Brain microvascular endothelial cell (primary cell): ENCODE data around the gene KDM1B.

Experiments used
- DNase-seq: peaks from one replicate; pipeline ENCODE4 v3.0.0-alpha.2; 2020
- H3K27ac ChIP-seq: fragments of 250-450 bp; sonication (Bioruptor Pico); 2 replicates; pipeline ENCODE4 v1.5.1; 2020; ENCODE audit warnings: mild to moderate bottlenecking, moderate library complexity
- H3K27me3 ChIP-seq: fragments of 250-450 bp; sonication (Bioruptor Pico); replicated peaks from 2 replicates; pipeline ENCODE4 v1.5.1; 2020; ENCODE audit warnings: mild to moderate bottlenecking
- H3K36me3 ChIP-seq: fragments of 250-450 bp; sonication (Bioruptor Pico); replicated peaks from 2 replicates; pipeline ENCODE4 v1.5.1; 2020; ENCODE audit warnings: mild to moderate bottlenecking
- H3K4me3 ChIP-seq: 2 replicates; pipeline ENCODE4 v1.5.1; 2011; ENCODE audit warnings: low read depth, mild to moderate bottlenecking, control low read depth, low read length, moderate library complexity
- in situ Hi-C: cut with HindIII; loops from 2 replicates; pipeline ENCODE4 v1.10.0; 2017; ENCODE audit warnings: low sequenced_read_pairs, low pct_ligation_motif_present
- TF ChIP-seq, protein P1 (sequence below): IDR thresholded peaks from 2 replicates; pipeline ENCODE4 v1.5.1; 2011; ENCODE audit warnings: low read depth, mild to moderate bottlenecking, moderate library complexity, low read length, control low read depth, inconsistent platforms; ENCODE audit errors: missing control alignments

The KDM1B gene

GRCh38 chr6:18185624-18186023 is 30.4 kb downstream of the KDM1B start:
- H3K27ac ChIP-seq: no peak overlapping the region
- no peaks in the 10 kb centered on the region for H3K27me3 ChIP-seq
- H3K4me3 ChIP-seq: no peak overlapping the region
- in situ Hi-C loops: no loop called here
- TF ChIP-seq, protein P1, sequence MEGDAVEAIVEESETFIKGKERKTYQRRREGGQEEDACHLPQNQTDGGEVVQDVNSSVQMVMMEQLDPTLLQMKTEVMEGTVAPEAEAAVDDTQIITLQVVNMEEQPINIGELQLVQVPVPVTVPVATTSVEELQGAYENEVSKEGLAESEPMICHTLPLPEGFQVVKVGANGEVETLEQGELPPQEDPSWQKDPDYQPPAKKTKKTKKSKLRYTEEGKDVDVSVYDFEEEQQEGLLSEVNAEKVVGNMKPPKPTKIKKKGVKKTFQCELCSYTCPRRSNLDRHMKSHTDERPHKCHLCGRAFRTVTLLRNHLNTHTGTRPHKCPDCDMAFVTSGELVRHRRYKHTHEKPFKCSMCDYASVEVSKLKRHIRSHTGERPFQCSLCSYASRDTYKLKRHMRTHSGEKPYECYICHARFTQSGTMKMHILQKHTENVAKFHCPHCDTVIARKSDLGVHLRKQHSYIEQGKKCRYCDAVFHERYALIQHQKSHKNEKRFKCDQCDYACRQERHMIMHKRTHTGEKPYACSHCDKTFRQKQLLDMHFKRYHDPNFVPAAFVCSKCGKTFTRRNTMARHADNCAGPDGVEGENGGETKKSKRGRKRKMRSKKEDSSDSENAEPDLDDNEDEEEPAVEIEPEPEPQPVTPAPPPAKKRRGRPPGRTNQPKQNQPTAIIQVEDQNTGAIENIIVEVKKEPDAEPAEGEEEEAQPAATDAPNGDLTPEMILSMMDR: no peak
- H3K36me3 ChIP-seq: no peaks in the 10 kb centered on the region
- no peak for DNase-seq

GRCh38 chr6:18186033-18186432 is 30.8 kb downstream of the KDM1B start:
- Histone ChIP-seq H3K4me3 (no peak overlapping the region), H3K27me3 (no peaks in the 10 kb centered on the region), H3K27ac (no peak overlapping the region), H3K36me3 (no peaks in the 10 kb centered on the region)
- in situ Hi-C loops: no loop called here
- TF ChIP-seq, protein P1: no peak
- DNase-seq: no peak

DNA sequence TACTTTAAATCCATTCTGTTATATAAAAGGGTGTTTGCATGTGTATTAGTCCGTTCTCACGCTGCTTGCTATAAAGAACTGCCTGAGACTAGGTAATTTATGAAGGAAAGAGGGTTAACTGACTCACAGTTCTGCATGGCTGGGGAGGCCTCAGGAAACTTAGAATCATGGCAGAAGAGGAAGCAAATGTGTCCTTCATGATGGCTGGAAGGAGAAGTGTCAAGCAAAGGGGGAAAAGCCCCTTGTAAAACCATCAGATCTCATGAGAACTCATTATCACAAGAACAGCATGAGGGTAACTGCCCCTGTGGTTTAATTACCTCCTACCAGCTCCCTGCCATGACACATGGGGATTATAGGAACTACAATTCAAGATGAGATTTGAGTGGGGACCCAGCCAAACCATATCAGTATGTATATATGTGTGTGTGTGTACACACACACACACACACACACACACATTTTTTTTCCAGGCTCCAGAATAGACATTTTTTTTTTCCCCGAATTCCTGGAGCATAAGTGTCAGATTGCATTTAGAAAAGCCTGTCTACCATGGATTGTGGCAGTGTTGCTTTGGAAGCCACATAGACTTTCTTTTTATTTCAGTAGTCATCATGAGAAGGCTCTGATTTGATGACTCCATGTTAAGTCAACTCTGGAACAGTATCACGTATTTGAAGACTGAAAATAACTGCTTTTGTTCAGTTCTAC is 31.5 kb downstream of the KDM1B start:
- in situ Hi-C loops: no loop called here
- Histone ChIP-seq H3K4me3 (no peak overlapping the region), H3K27ac (no peak overlapping the region), H3K27me3 (no peaks in the 10 kb centered on the region), H3K36me3 (no peaks in the 10 kb centered on the region)
- DNase-seq: no peak
- TF ChIP-seq, protein P1: no peak

DNA sequence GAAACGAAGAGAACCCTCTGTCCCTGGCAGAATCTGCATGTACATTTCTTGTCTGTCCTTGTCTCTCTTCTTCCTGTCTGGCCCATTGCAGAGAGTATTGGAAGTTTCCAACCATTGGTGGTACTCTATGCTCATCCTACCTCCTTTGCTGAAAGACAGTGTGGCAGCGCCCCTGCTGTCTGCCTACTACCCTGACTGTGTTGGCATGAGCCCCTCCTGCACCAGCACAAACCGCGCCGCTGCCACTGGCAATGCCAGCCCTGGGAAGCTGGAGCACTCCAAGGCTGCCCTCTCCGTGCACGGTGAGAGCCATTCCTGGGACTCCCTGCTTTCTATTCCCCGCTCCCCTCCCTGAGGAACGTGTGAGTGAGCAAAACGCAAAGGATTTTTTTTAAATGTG is 32.5 kb downstream of the KDM1B start:
- in situ Hi-C loops: no loop called here
- no peak overlapping the region for H3K4me3 ChIP-seq
- H3K36me3 ChIP-seq: no peaks in the 10 kb centered on the region
- H3K27me3 ChIP-seq: no peaks in the 10 kb centered on the region
- TF ChIP-seq, protein P1: no peak
- no peak overlapping the region for H3K27ac ChIP-seq
- no peak for DNase-seq

- TF ChIP-seq, protein P1: no peak
- Histone ChIP-seq H3K36me3 (no peaks in the 10 kb centered on the region), H3K27me3 (no peaks in the 10 kb centered on the region), H3K27ac (no peak overlapping the region), H3K4me3 (no peak overlapping the region)
- in situ Hi-C loops: no loop called here
- DNase-seq: no peak
Observed at GRCh38 chr6:18189196-18189595, 34.0 kb downstream of the KDM1B start.

DNA sequence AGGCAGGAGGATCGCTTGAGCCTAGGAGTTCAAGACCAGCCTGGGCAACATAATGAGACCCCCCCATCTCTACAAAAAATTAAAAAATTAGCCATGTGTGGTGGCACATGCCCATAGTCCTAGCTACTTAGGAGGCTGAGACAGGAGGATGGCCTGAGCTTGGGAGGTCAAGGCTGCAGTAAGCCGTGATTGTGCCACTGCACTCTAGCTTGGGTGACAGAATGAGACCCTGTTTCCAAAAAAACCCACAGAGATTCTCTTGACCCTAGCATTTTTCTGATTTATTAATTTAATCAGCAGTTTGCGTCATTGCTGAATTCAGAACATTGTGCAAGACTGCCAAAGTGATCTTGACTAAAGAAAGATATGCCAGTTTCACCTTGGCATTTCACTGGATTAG is 36.8 kb downstream of the KDM1B start:
- no peak for DNase-seq
- in situ Hi-C loops: no loop called here
- no peaks in the 10 kb centered on the region for H3K36me3 ChIP-seq

More for the DNA sequence above, 36.8 kb downstream of the KDM1B start:
- Histone ChIP-seq H3K27me3 (no peaks in the 10 kb centered on the region), H3K4me3 (no peak overlapping the region), H3K27ac (no peak overlapping the region)
- TF ChIP-seq, protein P1: no peak
